Colonic mucosa (tissue), 4 donors: ENCODE data around the gene NOSIP. TPM values are rescaled to one million over a fixed set of nuclear protein-coding genes. Genes with fewer than 3 reads are reported as not detected.
A peak's percentile ranks its signal among the peaks of the same experiment; 100 is the strongest.

ENCODE experiments used
- DNase-seq: peaks from one replicate; pipeline ENCODE4 v3.0.0-alpha.2; 2020
- H3K27ac ChIP-seq: fragments of 200-600 bp; one replicate; pipeline ENCODE4 v1.8.0; 2021
- H3K27me3 ChIP-seq: fragments of 200-600 bp; one replicate; pipeline ENCODE4 v1.8.0; 2021
- H3K36me3 ChIP-seq: fragments of 200-600 bp; one replicate; pipeline ENCODE4 v1.8.0; 2021
- H3K4me1 ChIP-seq: fragments of 200-600 bp; one replicate; pipeline ENCODE4 v1.8.0; 2021; ENCODE audit warnings: mild to moderate bottlenecking
- H3K4me3 ChIP-seq: fragments of 200-600 bp; one replicate; pipeline ENCODE4 v1.8.0; 2021
- H3K9ac ChIP-seq, 2 donors: one replicate each; pipeline ENCODE4 v1.7.0; 2013; ENCODE audit warnings: control low read depth in 2 of 2, low read depth in 2 of 2, low read length in 2 of 2
- H3K9me3 ChIP-seq: fragments of 200-600 bp; one replicate; pipeline ENCODE4 v1.8.0; 2021
- CTCF ChIP-seq: fragments of 200-600 bp; IDR thresholded peaks from one replicate; pipeline ENCODE4 v1.8.0; 2022; ENCODE audit warnings: antibody characterized with exemption, mild to moderate bottlenecking
- intact Hi-C: fragments of 100-400 bp; cut with DNase I; formaldehyde crosslinking; loops from one replicate; pipeline ENCODE4 v1.14.1; 2022
- total RNA-seq, 2 donors: library from RNA; stranded (reverse); fragmentation: NEBNext Ultra II Directional in 1 of 2; extraction: Animal tissue kit (Norgen Biotek cat#: 25700) in 1 of 2; gene quantifications; one replicate each; pipeline ENCODE4 v1.2.1, GENCODE V29; 2021
- donor health status: healthy.
- donor health status: DM: no; HTN: no; CAD: no.
- donor health status: DM: no; HTN: no; CAD: no.

NOSIP gene
- total RNA-seq, 2 donors from 2014 or later = 63.2 to 91.2 TPM

- no peaks in the 10 kb centered on the region for H3K27me3 ChIP-seq
- TF ChIP-seq CTCF = no peak
- H3K27ac ChIP-seq = no peak overlapping the region
- DNase-seq = no peak
- no peaks in the 10 kb centered on the region for H3K36me3 ChIP-seq
- no peak overlapping the region for H3K4me3 ChIP-seq
- no peak overlapping the region for H3K9ac ChIP-seq
- intact Hi-C loops = no loop called here
- no peaks in the 10 kb centered on the region for H3K9me3 ChIP-seq
- H3K4me1 ChIP-seq = no peaks in the 10 kb centered on the region
Observed at GRCh38 chr19:49585023-49585422, 4.7 kb upstream of the NOSIP start.

- DNase-seq = no peak
- Histone ChIP-seq H3K9me3 (no peaks in the 10 kb centered on the region), H3K36me3 (no peaks in the 10 kb centered on the region), H3K27ac (no peak overlapping the region), H3K9ac (no peak overlapping the region), H3K27me3 (no peaks in the 10 kb centered on the region), H3K4me3 (no peak overlapping the region), H3K4me1 (peaks cover 12% of the 10 kb centered on the region)
- intact Hi-C loops = no loop called here
- TF ChIP-seq CTCF = no peak
Observed at GRCh38 chr19:49583239-49583638, 2.9 kb upstream of the NOSIP start.

GRCh38 chr19:49581007-49581508 lies 702 bp upstream of the NOSIP start, which contains the start of gene PRRG2:
Gene PRRG2 (plus strand): TSS chr19:49581316. CDS start chr19:49583220, 1,904 bp downstream.
- peak; percentile 78 for DNase-seq
- intact Hi-C loops = no loop called here

GRCh38 chr19:49579947-49580263 lies 451 bp downstream of the NOSIP start:
- Histone ChIP-seq H3K9ac (peak overlapping the region; percentile 79 to 96), H3K4me1 (peaks cover 12% of the 10 kb centered on the region), H3K36me3 (no peaks in the 10 kb centered on the region), H3K4me3 (peak overlapping the region; percentile 71), H3K27ac (peak overlapping the region; percentile 81), H3K27me3 (no peaks in the 10 kb centered on the region), H3K9me3 (no peaks in the 10 kb centered on the region)
- TF ChIP-seq CTCF = no peak
- DNase-seq = peak; percentile 29
- intact Hi-C loops = loop anchor here (5.0 kb wide), 1 partner anchor 92 kb away; no protein-coding TSS in a partner anchor

More at GRCh38 chr19:49581007-49581508, 702 bp upstream of the NOSIP start, which contains the start of gene PRRG2:
- Histone ChIP-seq H3K36me3 (no peaks in the 10 kb centered on the region), H3K9ac (peak within 1 kb of the TSS; percentile 79 to 96), H3K4me1 (peaks cover 12% of the 10 kb centered on the region), H3K27ac (peak within 1 kb of the TSS; percentile 81), H3K9me3 (no peaks in the 10 kb centered on the region), H3K27me3 (no peaks in the 10 kb centered on the region), H3K4me3 (peak within 1 kb of the TSS; percentile 71)
- no peak for TF ChIP-seq CTCF

- Histone ChIP-seq H3K27me3 (no peaks in the 10 kb centered on the region), H3K27ac (no peak overlapping the region), H3K36me3 (no peaks in the 10 kb centered on the region), H3K4me3 (peak overlapping the region; percentile 71), H3K4me1 (peaks cover 12% of the 10 kb centered on the region), H3K9ac (peak overlapping the region in 1 of 2 donors; percentile 96), H3K9me3 (no peaks in the 10 kb centered on the region)
- no peak for TF ChIP-seq CTCF
- intact Hi-C loops = loop anchor here (5.0 kb wide), 1 partner anchor 93 kb away; no protein-coding TSS in a partner anchor
- DNase-seq = no peak
Observed at GRCh38 chr19:49579193-49579592, 1.2 kb downstream of the NOSIP start.
